Breast epithelium (tissue), 3 donors: ENCODE data around the gene RRP9.

Source experiments
- POLR2A ChIP-seq: fragments of 450-650 bp; IDR thresholded peaks from one replicate; pipeline ENCODE4 v1.6.1; 2016; ENCODE audit warnings: antibody characterized with exemption, mild to moderate bottlenecking, moderate library complexity
- POLR2AphosphoS5 ChIP-seq, 3 donors: sonication (generic); formaldehyde crosslinking; IDR thresholded peaks; one replicate each; pipeline ENCODE4 v1.6.1; 2017; ENCODE audit warnings: antibody characterized with exemption in 3 of 3
- TF ChIP-seq, protein P1 (sequence below), 3 donors: fragments of 450-650 bp; IDR thresholded peaks; one replicate each; pipeline ENCODE4 v1.5.1; 2016 to 2017; ENCODE audit warnings: antibody characterized with exemption in 3 of 3, mild to moderate bottlenecking in 3 of 3, moderate library complexity in 3 of 3

DNA sequence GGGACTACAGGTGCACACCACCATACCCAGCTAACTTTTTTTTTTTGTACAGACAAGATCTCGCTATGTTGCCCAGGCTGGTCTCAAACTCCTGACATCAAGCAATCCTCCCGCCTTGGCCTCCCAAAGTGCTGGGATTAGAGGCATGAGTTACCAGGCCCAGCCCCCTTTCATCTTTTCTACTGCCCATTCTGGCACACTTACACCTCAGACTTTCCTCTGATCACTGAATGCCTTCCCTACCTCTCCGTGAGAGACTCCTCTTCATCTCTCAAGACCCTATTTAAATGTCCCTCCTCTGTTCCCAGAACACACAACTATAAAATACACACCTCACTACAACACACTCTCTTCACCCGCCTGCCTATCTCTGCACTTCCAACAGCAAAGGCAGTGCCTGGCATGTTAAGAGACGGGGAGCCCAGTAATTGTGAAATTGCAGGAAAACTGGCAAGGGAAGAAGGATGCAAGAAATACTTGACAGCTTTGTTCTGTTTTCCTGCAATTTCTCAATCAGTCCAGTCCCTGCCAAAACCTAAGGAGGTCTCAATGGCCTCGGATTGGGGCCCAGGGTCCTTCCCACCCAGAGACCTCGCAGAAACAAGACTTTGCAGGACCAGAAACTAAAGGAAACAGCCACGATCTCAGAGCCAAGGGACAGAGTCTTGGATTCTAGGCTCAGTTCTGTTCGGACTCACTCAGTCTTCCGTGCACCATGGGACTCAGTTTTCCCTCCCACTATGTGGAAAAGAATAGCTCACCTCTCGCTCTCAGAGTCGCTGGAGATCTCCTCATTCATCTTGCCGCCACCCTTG, 849 bp downstream of the RRP9 start:
- TF ChIP-seq POLR2A (peak; percentile 17), POLR2AphosphoS5 (IDR thresholded peaks at IDR 0.05) (no peak)
- TF ChIP-seq, protein P1, sequence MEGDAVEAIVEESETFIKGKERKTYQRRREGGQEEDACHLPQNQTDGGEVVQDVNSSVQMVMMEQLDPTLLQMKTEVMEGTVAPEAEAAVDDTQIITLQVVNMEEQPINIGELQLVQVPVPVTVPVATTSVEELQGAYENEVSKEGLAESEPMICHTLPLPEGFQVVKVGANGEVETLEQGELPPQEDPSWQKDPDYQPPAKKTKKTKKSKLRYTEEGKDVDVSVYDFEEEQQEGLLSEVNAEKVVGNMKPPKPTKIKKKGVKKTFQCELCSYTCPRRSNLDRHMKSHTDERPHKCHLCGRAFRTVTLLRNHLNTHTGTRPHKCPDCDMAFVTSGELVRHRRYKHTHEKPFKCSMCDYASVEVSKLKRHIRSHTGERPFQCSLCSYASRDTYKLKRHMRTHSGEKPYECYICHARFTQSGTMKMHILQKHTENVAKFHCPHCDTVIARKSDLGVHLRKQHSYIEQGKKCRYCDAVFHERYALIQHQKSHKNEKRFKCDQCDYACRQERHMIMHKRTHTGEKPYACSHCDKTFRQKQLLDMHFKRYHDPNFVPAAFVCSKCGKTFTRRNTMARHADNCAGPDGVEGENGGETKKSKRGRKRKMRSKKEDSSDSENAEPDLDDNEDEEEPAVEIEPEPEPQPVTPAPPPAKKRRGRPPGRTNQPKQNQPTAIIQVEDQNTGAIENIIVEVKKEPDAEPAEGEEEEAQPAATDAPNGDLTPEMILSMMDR (IDR thresholded peaks at IDR 0.05): no peak
